GM19193 (cell line): Measurements from ENCODE around the gene EPG5.

Experiments
- POLR2A ChIP-seq: IDR thresholded peaks from 4 replicates; pipeline ENCODE4 v1.6.1; 2011; ENCODE audit not compliant: insufficient read depth, insufficient read length; ENCODE audit errors: extremely low read depth

Gene EPG5

GRCh38 chr18:45984546-45985235 is 17.6 kb upstream of the EPG5 start:
- no peak for TF ChIP-seq POLR2A

GRCh38 chr18:45981821-45982220 is 14.7 kb upstream of the EPG5 start:
- no peak for TF ChIP-seq POLR2A

GRCh38 chr18:45980229-45980628 is 13.1 kb upstream of the EPG5 start:
- TF ChIP-seq POLR2A, result no peak

GRCh38 chr18:45978084-45978483 is 11.0 kb upstream of the EPG5 start:
- TF ChIP-seq POLR2A, result no peak

GRCh38 chr18:45976974-45977373 is 9.8 kb upstream of the EPG5 start:
- no peak for TF ChIP-seq POLR2A

GRCh38 chr18:45976566-45976965 is 9.4 kb upstream of the EPG5 start:
- TF ChIP-seq POLR2A, result no peak

GRCh38 chr18:45974088-45974536 is 7.0 kb upstream of the EPG5 start:
- no peak for TF ChIP-seq POLR2A

- no peak for TF ChIP-seq POLR2A
These were observed 4.3 kb downstream of the EPG5 start for GRCh38 chr18:45962866-45963265.

- TF ChIP-seq POLR2A, result no peak
These were observed 4.7 kb downstream of the EPG5 start for GRCh38 chr18:45962461-45962860.

GRCh38 chr18:45958730-45959129 is 8.4 kb downstream of the EPG5 start:
- no peak for TF ChIP-seq POLR2A

- TF ChIP-seq POLR2A, result no peak
These were observed 9.1 kb downstream of the EPG5 start for GRCh38 chr18:45958027-45958426.

- TF ChIP-seq POLR2A, result no peak
These were observed 10.0 kb downstream of the EPG5 start for GRCh38 chr18:45957100-45957499.

GRCh38 chr18:45954070-45954934 is 12.8 kb downstream of the EPG5 start:
- TF ChIP-seq POLR2A, result no peak

- TF ChIP-seq POLR2A, result no peak
These were observed 16.0 kb downstream of the EPG5 start for GRCh38 chr18:45951016-45951714.

GRCh38 chr18:45945669-45946068 is 21.5 kb downstream of the EPG5 start:
- TF ChIP-seq POLR2A, result no peak
